Stimulated activated CD8-positive, alpha-beta memory T cell treated with anti-CD3 and anti-CD28 coated beads, Interleukin-12 subunit alpha, Interleukin-12 subunit beta, amount 100 ng/mL, for 1 hour (primary cell): ENCODE measurements around the gene AFAP1.

Experiments used
- DNase-seq: peaks from one replicate; pipeline ENCODE4 v3.0.0-alpha.2; 2020; ENCODE audit warnings: low read depth

AFAP1 gene

GRCh38 chr4:7841894-7842293 is 97.8 kb downstream of the AFAP1 start:
- DNase-seq: no peak

- no peak for DNase-seq
Observed at GRCh38 chr4:7841071-7841470, 98.6 kb downstream of the AFAP1 start.

GRCh38 chr4:7839856-7840255 is 99.8 kb downstream of the AFAP1 start:
- no peak for DNase-seq

GRCh38 chr4:7838136-7838782 is 101.4 kb downstream of the AFAP1 start:
- no peak for DNase-seq

GRCh38 chr4:7837597-7838135 is 102.0 kb downstream of the AFAP1 start:
- DNase-seq: no peak

- no peak for DNase-seq
Observed at GRCh38 chr4:7831858-7832730, 107.6 kb downstream of the AFAP1 start.

GRCh38 chr4:7831330-7831729 is 108.3 kb downstream of the AFAP1 start:
- no peak for DNase-seq

GRCh38 chr4:7830747-7831146 is 108.9 kb downstream of the AFAP1 start:
- no peak for DNase-seq

- no peak for DNase-seq
Observed at GRCh38 chr4:7829652-7830580, 109.7 kb downstream of the AFAP1 start.

GRCh38 chr4:7828793-7829301 is 110.8 kb downstream of the AFAP1 start:
- no peak for DNase-seq

- DNase-seq: peak; percentile 15
Observed at GRCh38 chr4:7828011-7828720, 111.5 kb downstream of the AFAP1 start.

GRCh38 chr4:7827566-7827965 is 112.1 kb downstream of the AFAP1 start:
- DNase-seq: no peak

- no peak for DNase-seq
Observed at GRCh38 chr4:7826909-7827306, 112.8 kb downstream of the AFAP1 start.

GRCh38 chr4:7826176-7826908 is 113.3 kb downstream of the AFAP1 start:
- DNase-seq: no peak

- DNase-seq: no peak
Observed at GRCh38 chr4:7824218-7824617, 115.4 kb downstream of the AFAP1 start.

- no peak for DNase-seq
Observed at GRCh38 chr4:7823416-7823824, 116.2 kb downstream of the AFAP1 start.

- no peak for DNase-seq
Observed at GRCh38 chr4:7822877-7823276, 116.8 kb downstream of the AFAP1 start.

GRCh38 chr4:7822137-7822505 is 117.5 kb downstream of the AFAP1 start:
- DNase-seq: no peak

GRCh38 chr4:7821245-7822136 is 118.2 kb downstream of the AFAP1 start:
- no peak for DNase-seq
